H9 (cell line): ENCODE data around the gene PLEKHM1. TPM values are rescaled to one million over a fixed set of nuclear protein-coding genes. Genes with fewer than 3 reads are reported as not detected.

Experiments
- DNase-seq: peaks from one replicate; pipeline ENCODE4 v3.0.0-alpha.2; 2017
- H2AFZ ChIP-seq: one replicate; pipeline ENCODE4 v1.6.1; 2013; ENCODE audit warnings: mild to moderate bottlenecking, low read length, control low read depth, moderate library complexity
- H2AK5ac ChIP-seq: 2 replicates; pipeline ENCODE4 v1.6.1; 2013; ENCODE audit warnings: low read length, control low read depth, mixed read lengths; ENCODE audit not compliant: insufficient read length
- H2BK120ac ChIP-seq: one replicate; pipeline ENCODE4 v1.6.1; 2013; ENCODE audit warnings: low read depth, mild to moderate bottlenecking, low read length, control low read depth, inconsistent platforms; ENCODE audit not compliant: poor library complexity, severe bottlenecking
- H2BK12ac ChIP-seq: 2 replicates; pipeline ENCODE4 v1.6.1; 2013; ENCODE audit warnings: low read length, control low read depth, mixed read lengths, low read depth; ENCODE audit not compliant: insufficient read length
- H2BK15ac ChIP-seq: 2 replicates; pipeline ENCODE4 v1.6.1; 2013; ENCODE audit warnings: low read depth, low read length, control low read depth
- H2BK20ac ChIP-seq: one replicate; pipeline ENCODE4 v1.6.1; 2013; ENCODE audit warnings: low read depth, mild to moderate bottlenecking, low read length, control low read depth, inconsistent platforms; ENCODE audit not compliant: poor library complexity, severe bottlenecking
- H2BK5ac ChIP-seq: 2 replicates; pipeline ENCODE4 v1.6.1; 2013; ENCODE audit warnings: low read length, control low read depth, mixed read lengths; ENCODE audit not compliant: insufficient read length
- H3K14ac ChIP-seq: 2 replicates; pipeline ENCODE4 v1.6.1; 2013; ENCODE audit warnings: low read length, control low read depth; ENCODE audit not compliant: insufficient read depth
- H3K18ac ChIP-seq: 2 replicates; pipeline ENCODE4 v1.6.1; 2013; ENCODE audit warnings: low read depth, mild to moderate bottlenecking, mixed read lengths, low read length, control low read depth; ENCODE audit not compliant: insufficient read length
- H3K23ac ChIP-seq: 2 replicates; pipeline ENCODE4 v1.6.1; 2013; ENCODE audit warnings: low read length, control low read depth, mixed read lengths, low read depth; ENCODE audit not compliant: insufficient read length
- H3K23me2 ChIP-seq: 2 replicates; pipeline ENCODE4 v1.6.1; 2013; ENCODE audit warnings: low read depth, mild to moderate bottlenecking, mixed read lengths, low read length, control low read depth; ENCODE audit not compliant: insufficient read length, poor library complexity, severe bottlenecking
- H3K27ac ChIP-seq: 2 replicates; pipeline ENCODE4 v1.5.1; 2013; ENCODE audit warnings: low read length, control low read depth, mixed read lengths, low read depth; ENCODE audit not compliant: insufficient read length
- H3K27me3 ChIP-seq: 2 replicates; pipeline ENCODE4 v1.6.1; 2013; ENCODE audit warnings: low read length, control low read depth, inconsistent platforms; ENCODE audit not compliant: insufficient read depth
- H3K4ac ChIP-seq: 2 replicates; pipeline ENCODE4 v1.6.1; 2013; ENCODE audit warnings: low read depth, mild to moderate bottlenecking, control low read depth, inconsistent platforms, low read length, moderate library complexity
- H3K4me1 ChIP-seq: 2 replicates; pipeline ENCODE4 v1.6.1; 2013; ENCODE audit warnings: low read length, control low read depth, inconsistent platforms; ENCODE audit not compliant: insufficient read depth
- H3K4me2 ChIP-seq: 2 replicates; pipeline ENCODE4 v1.6.1; 2013; ENCODE audit warnings: low read length, control low read depth, mixed read lengths; ENCODE audit not compliant: insufficient read length, insufficient read depth
- H3K56ac ChIP-seq: 2 replicates; pipeline ENCODE4 v1.6.1; 2013; ENCODE audit warnings: low read depth, mild to moderate bottlenecking, mixed read lengths, low read length, control low read depth; ENCODE audit not compliant: insufficient read length
- H3K79me1 ChIP-seq: 2 replicates; pipeline ENCODE4 v1.6.1; 2013; ENCODE audit warnings: low read depth, mild to moderate bottlenecking, moderate library complexity, low read length, control low read depth, inconsistent platforms; ENCODE audit not compliant: insufficient read depth, poor library complexity, severe bottlenecking
- H3K79me2 ChIP-seq: 2 replicates; pipeline ENCODE4 v1.6.1; 2013; ENCODE audit warnings: low read length, control low read depth, inconsistent platforms; ENCODE audit not compliant: insufficient read depth
- H3K9ac ChIP-seq: 2 replicates; pipeline ENCODE4 v1.6.1; 2013; ENCODE audit warnings: low read length, control low read depth, mixed read lengths; ENCODE audit not compliant: insufficient read length; ENCODE audit errors: extremely low read depth
- H3K9me3 ChIP-seq: one replicate; pipeline ENCODE4 v1.6.1; 2013; ENCODE audit warnings: low read depth, low read length, inconsistent platforms; ENCODE audit not compliant: control insufficient read depth
- H3T11ph ChIP-seq: one replicate; pipeline ENCODE4 v1.6.1; 2013; ENCODE audit warnings: mild to moderate bottlenecking, low read length, control low read depth, inconsistent platforms
- H4K20me1 ChIP-seq: one replicate; pipeline ENCODE4 v1.6.1; 2013; ENCODE audit not compliant: control insufficient read depth, insufficient read length, insufficient read depth
- H4K5ac ChIP-seq: 2 replicates; pipeline ENCODE4 v1.6.1; 2013; ENCODE audit warnings: low read depth, mild to moderate bottlenecking, mixed read lengths, low read length, control low read depth; ENCODE audit not compliant: insufficient read length
- H4K8ac ChIP-seq: replicated peaks from 2 replicates; pipeline ENCODE4 v1.6.1; 2013; ENCODE audit warnings: low read length, control low read depth, mixed read lengths, low read depth; ENCODE audit not compliant: insufficient read length
- H4K91ac ChIP-seq: 2 replicates; pipeline ENCODE4 v1.6.1; 2013; ENCODE audit warnings: low read depth, mild to moderate bottlenecking, moderate library complexity, mixed read lengths, low read length, control low read depth; ENCODE audit not compliant: insufficient read length
- H3K27ac Mint-ChIP-seq, 3 experiments: 2 replicates in 2 of 3; 3 replicates in 1 of 3; pipeline ENCODE4 v1.8.0; 2020 to 2021; ENCODE audit warnings: mixed read lengths in 3 of 3, mild to moderate bottlenecking in 1 of 3, moderate library complexity in 1 of 3
- H3K27me3 Mint-ChIP-seq: 2 replicates; pipeline ENCODE4 v1.8.0; 2021; ENCODE audit warnings: low read depth, mild to moderate bottlenecking, moderate library complexity, mixed read lengths
- H3K36me3 Mint-ChIP-seq, 3 experiments: 2 replicates in 2 of 3; 3 replicates in 1 of 3; pipeline ENCODE4 v1.8.0; 2020 to 2021; ENCODE audit warnings: low read depth in 3 of 3, mixed read lengths in 3 of 3; ENCODE audit not compliant: insufficient read depth in 1 of 3
- H3K4me1 Mint-ChIP-seq, 2 experiments: 2 replicates each; pipeline ENCODE4 v1.8.0; 2020; ENCODE audit warnings: mixed read lengths in 2 of 2
- H3K4me3 Mint-ChIP-seq, 2 experiments: 2 replicates in 1 of 2; 3 replicates in 1 of 2; pipeline ENCODE4 v1.8.0; 2020 to 2021; ENCODE audit warnings: mild to moderate bottlenecking in 2 of 2, mixed read lengths in 2 of 2, moderate library complexity in 1 of 2
- H3K9me3 Mint-ChIP-seq, 2 experiments: 2 replicates in 1 of 2; 3 replicates in 1 of 2; pipeline ENCODE4 v1.8.0; 2020; ENCODE audit warnings: mild to moderate bottlenecking in 2 of 2, mixed read lengths in 2 of 2, moderate library complexity in 1 of 2
- CTCF ChIP-seq: fragments of 200-600 bp; sonication (generic); conservative IDR thresholded peaks from 3 replicates; pipeline ENCODE4 v1.8.0; 2021; ENCODE audit warnings: antibody characterized with exemption, mild to moderate bottlenecking
- WGBS: extraction: QIAGEN DNeasy Blood & Tissue Kit; methylation state at CpG from one replicate; pipeline ENCODE4 v1.1.7; 2013; ENCODE audit warnings: missing lambda C conversion rate, low lambda C conversion rate, mixed read lengths; ENCODE audit not compliant: insufficient read length; ENCODE audit errors: extremely low coverage; 5-methylcytosine and 5-hydroxymethylcytosine counted together
- total RNA-seq: library from RNA; stranded (reverse); gene quantifications from 2 replicates; pipeline ENCODE4 v1.2.1, GENCODE V29; 2021

Gene PLEKHM1
- total RNA-seq, 1 experiment from 2014 or later, result 20.7 TPM

- no peak overlapping the region for H2BK15ac ChIP-seq
- DNase-seq, result peak; percentile 27
Observed at GRCh38 chr17:45436625-45437464, 53.7 kb downstream of the PLEKHM1 start.

More at GRCh38 chr17:45436625-45437464, 53.7 kb downstream of the PLEKHM1 start:
- Mint-ChIP-seq H3K36me3 (peaks cover 0 to 7% (median 0%) of the 10 kb centered on the region in 3 experiments; a peak in 2 of 7 replicates), H3K27me3 (peaks cover 18% of the 10 kb centered on the region), H3K27ac (peak overlapping the region in 1 of 3 experiments; percentile 70; a peak in 1 of 7 replicates), H3K4me1 (peaks cover 29 to 35% of the 10 kb centered on the region in 2 experiments), H3K9me3 (no peaks in the 10 kb centered on the region), H3K4me3 (no peak overlapping the region)
- Histone ChIP-seq H3K4ac (no peak overlapping the region), H3K4me1 (no peaks in the 10 kb centered on the region), H3K9ac (no peak overlapping the region), H3K23me2 (peaks cover 8% of the 10 kb centered on the region), H4K91ac (no peak overlapping the region), H3K79me1 (no peaks in the 10 kb centered on the region), H2BK20ac (no peak overlapping the region), H2AFZ (no peak overlapping the region), H3T11ph (no peak overlapping the region), H3K79me2 (no peaks in the 10 kb centered on the region), H2BK5ac (no peak overlapping the region), H3K27me3 (peaks cover 3% of the 10 kb centered on the region; the same call in 1 of the 2 replicates), H2AK5ac (no peak overlapping the region), H4K20me1 (no peaks in the 10 kb centered on the region), H3K56ac (no peak overlapping the region), H3K9me3 (no peaks in the 10 kb centered on the region), H3K4me2 (no peak overlapping the region), H3K18ac (no peak overlapping the region), H3K23ac (no peak overlapping the region), H3K14ac (no peak overlapping the region; the same call in 1 of the 2 replicates), H4K5ac (no peak overlapping the region), H3K27ac (no peak overlapping the region), H4K8ac (no peak overlapping the region), H2BK12ac (no peak overlapping the region), H2BK120ac (no peak overlapping the region)
- no peak for TF ChIP-seq CTCF
- WGBS, result no CpG with 5 or more reads among the region's 23 CpGs
